ENCODE measurements around the gene NME7. TPM values are rescaled to one million over a fixed set of nuclear protein-coding genes. Genes with fewer than 3 reads are reported as not detected.
"Not testable (repeated sequence)": the region's sequence is repeated elsewhere in the genome, so short reads cannot be mapped to it uniquely, and the experiment has no call there.

NME7 gene, protein sequence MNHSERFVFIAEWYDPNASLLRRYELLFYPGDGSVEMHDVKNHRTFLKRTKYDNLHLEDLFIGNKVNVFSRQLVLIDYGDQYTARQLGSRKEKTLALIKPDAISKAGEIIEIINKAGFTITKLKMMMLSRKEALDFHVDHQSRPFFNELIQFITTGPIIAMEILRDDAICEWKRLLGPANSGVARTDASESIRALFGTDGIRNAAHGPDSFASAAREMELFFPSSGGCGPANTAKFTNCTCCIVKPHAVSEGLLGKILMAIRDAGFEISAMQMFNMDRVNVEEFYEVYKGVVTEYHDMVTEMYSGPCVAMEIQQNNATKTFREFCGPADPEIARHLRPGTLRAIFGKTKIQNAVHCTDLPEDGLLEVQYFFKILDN
- total RNA-seq: 12.9 and 13.9 TPM in 2 replicates
- polyA plus RNA-seq (2012): 20.1 TPM

DNA sequence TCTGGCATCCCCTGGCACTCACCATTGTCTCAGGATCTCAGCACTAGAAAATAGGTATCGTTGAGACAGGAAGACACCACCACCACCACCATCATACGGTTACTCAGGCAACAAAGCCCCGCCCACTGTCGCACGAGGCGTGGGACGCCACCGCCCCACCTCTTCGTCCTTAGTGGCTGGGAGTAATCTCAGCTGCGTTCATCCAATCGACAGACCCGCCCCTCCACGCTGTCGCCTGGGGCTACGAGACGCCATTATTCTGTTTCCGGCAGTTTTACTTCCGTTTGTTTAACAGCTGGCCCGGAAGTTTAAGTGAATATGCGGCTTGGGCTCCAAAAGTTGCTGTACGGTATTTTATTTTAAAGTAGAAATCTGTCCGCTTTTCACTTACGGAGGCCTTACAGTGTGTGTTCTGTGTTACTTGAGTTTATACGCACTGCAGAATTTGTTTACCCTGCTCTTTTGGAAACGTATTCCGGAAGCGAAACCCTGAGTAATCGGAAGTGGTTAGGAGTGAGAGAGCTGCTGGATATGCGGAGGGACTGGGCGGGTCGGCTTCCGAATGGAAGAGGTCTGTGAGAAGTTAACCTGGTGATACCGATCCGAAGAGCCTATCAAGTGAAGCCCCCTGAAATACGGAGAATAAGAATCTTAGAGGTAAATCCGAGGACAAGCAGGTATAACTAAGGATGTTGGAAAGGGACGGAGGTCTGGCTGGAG is at the start of gene NME7, which contains the start of gene BLZF1:
Gene NME7, minus strand, starts transcription at position 112 of the 720 bp plus-strand sequence. Its CDS starts 87 bp downstream, at position 25.
Gene BLZF1, plus strand, starts transcription at position 510 of the 720 bp plus-strand sequence. CDS start 1,328 bp downstream, outside the sequence.
- peak; percentile 98 for DNase-seq (ENCODE audit: low read depth)

DNA sequence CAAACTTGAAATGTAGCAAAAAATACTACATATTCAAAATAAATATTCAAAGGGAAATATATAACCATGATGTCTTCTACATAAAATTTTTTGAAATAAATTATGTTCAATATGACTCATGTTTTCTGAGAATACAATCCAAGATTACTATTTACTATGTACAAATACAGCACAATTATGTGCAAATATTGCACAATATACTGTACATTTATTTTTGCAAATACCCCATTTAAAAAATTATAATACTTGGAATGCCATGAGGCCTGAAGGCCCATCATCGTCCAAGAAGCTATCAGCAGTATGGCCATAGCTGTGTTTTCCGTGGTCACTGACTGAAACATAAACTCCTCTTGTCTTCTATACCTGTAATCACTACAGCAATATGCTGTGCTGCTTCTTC is 47.4 kb upstream of the NME7 start:
- no peak for DNase-seq (ENCODE audit: low read depth)

DNA sequence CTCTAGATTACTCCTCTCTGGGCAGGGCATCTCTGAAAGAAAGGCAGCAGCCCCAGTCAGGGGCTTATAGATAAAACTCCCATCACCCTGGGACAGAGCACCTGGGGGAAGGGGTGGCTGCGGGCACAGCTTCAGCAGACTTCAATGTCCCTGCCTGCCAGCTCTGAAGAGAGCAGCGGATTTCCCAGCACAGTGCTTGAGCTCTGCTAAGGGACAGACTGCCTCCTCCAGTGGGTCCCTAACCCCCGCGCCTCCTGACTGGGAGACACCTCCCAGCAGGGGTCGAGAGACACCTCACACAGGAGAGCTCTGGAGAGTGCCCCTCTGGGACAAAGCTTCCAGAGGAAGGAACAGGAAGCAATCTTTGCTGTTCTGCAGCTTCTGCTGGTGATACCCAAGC is 40.7 kb upstream of the NME7 start:
- not testable (repeated sequence) for DNase-seq (ENCODE audit: low read depth)

DNA sequence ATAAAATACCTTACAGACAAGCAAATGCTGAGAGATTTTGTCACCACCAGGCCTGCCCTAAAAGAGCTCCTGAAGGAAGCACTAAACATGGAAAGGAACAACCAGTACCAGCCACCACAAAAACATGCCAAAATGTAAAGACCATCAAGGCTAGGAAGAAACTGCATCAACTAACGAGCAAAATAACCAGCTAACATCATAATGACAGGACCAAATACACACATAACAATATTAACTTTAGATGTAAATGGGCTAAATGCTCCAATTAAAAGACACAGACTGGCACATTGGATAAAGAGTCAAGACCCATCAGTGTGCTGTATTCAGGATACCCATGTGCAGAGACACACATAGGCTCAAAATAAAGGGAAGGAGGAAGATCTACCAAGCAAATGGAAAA is 35.0 kb upstream of the NME7 start:
- not testable (repeated sequence) for DNase-seq (ENCODE audit: low read depth)

DNA sequence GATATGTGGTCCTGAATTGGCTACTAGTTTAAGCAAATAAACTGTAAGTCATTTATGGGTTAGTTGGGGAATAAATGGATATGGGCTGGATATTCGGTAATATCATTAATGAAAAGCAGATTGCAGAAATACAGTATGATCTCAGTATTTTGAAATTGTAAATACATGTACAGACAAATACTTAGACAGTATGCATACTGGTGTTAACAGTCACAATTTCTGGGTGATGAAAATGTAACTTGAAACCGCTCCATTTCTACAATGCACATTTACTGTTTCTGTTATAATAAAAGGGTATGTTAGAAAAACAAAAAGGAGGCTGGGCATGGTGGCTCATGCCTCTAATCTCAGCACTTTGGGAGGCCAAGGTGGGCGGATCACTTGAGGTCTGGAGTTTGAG is 28.4 kb upstream of the NME7 start:
- DNase-seq (ENCODE audit: low read depth): no peak

DNA sequence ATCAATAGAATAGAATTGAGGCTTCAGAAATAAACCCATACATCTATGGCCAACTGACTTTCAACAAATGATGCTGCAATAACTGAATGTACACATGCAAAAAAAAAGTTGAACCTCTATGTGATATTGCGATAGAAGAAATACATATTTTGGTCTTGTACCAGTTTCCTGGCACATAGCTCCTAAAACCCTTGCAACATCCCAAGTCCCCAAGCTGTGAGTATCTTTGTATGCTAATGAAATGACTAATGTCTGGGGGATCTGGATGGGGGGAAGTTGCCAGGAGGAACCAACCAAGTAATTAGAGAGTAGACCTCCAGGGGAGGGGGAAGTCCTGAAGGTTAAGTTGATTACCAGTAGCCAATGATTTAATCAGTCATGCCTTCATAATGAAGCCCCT is 24.8 kb upstream of the NME7 start:
- DNase-seq (ENCODE audit: low read depth): no peak

DNA sequence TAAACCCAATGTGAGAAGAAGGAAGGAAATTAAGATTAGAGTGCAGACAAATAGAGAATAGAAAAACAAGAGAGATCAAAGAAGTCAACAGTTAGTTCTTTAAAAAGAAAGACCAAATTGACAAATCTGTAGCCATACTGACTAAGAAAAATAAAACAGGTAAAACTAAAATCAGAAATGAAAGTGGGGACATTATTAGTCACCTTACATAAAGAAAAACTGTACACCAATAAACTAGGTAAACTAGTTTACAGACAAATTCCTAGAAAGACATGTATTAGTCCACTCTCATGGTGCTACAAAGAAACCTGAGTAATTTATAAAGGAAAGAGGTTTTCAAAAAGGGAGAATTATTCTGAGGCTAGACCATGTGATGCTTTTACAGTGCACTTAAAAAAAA is 22.7 kb upstream of the NME7 start:
- no peak for DNase-seq (ENCODE audit: low read depth)

DNA sequence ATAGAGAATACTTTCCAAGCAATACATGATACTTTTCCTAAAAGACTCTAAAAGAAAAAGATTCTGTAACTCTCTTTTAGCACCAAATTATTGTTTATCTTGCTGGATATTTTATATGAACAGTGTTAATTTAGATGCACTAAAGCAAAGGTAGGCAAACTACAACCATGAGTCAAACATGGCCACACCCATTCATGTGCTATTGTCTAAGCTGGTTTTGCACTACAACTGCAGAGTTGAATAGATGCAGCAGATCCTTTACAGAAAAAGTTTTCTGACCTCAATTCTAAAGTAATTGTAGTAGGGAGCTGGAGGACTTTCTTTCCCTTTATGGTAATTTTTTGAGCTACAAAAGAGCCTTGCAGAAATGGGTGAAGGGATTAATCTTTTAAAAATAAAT is 19.8 kb upstream of the NME7 start:
- DNase-seq (ENCODE audit: low read depth): no peak

DNA sequence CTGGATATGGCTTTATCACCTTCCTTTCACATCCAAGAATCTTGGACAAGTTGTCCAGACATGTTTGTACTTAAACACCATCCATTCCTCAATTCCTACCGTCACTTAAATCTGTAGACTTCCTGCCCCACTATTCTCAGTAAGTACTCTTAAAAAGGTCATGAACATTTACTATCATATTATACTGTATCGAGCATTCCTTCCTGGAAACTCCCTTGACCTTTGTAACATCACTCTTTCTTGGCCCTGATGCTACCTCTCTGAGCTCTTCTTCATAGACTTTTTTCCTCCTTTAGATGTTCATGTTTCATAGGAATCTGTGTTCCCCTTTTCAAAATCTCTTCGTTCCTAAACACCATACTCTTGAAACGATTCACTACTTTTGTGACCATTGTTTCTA is 15.9 kb upstream of the NME7 start:
- no peak for DNase-seq (ENCODE audit: low read depth)

DNA sequence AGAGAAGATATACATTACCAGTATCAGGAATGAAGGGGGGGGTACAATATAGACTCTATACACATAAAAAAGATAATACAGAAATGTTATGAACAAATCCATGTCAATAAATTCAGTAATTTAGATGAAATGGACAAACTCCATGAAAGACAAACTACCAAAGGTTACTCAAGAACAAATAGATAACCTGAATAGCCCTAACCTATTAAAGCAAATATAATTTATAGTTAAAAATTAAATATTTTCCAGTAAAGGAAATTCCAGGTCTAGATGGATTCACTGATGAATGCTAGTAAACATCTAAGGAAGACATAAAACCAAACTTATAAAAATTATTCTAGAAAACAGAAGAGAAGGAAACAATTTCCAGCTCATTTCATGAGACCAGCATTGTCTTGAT is 13.6 kb upstream of the NME7 start:
- no peak for DNase-seq (ENCODE audit: low read depth)

DNA sequence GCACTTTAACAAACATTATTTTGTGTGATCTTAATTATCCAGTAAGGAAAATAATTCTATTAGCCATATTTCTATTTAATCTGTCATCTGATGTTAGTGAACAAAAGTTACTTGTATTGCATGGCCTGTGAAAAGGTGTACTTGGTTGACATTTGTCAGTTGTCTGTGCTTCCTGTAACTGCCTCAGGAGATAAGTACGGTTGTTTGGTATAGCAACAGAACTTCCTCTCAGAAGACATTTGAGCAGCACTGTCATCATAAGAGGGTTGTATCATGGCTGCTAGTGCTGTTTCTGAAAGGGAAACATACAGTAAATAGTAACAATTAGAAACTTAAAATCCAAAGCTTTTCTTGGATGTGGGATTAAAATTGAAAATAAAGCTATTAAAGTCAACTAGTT is 3.8 kb upstream of the NME7 start:
- DNase-seq (ENCODE audit: low read depth): no peak

DNA sequence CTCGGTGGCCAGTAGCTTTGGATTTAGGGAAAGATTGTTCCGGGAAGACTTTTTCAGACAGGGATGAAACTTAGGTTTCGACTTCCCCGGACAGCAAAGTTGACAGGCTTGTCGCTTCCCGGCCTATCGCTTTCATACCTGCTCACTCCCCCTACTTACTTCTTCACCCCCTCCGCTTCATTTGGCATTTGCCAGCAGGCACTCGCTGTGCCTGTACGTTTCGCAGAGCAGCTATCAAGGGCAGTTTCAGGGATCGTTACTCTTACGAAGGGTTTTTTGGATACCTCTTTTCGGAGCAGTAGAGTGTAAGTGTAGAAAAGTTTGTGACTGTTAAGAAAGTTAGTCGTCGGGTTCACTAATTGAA is 791 bp upstream of the NME7 start:
- DNase-seq (ENCODE audit: low read depth): no peak

DNA sequence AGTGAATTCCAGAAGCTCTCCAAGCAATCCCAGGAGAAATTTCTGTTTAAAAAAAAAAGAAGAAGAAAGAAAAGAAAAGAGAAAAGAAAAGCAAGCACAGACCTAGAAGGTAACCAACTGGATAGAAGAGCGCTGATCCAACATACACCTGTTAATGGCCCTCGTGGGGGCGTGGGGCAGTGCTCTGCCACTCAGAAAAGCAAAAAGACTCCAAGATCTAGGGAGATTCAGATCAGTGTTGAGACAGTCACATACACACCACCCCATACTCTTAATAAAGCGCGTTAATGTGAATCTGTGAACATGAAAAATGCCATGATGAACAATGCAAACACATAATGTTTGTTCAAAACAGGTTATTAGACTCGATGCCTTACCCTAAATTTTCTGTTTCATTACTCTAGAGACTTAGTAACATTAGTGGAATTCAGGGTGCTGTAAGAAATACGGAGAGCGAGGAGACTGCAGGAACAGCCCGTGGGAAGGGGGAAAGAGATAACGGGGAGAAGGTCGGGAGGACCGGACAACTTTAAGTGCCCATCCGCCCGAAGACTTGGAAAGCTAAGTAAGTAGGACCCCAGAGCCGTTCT is 406 bp downstream of the NME7 start:
- no peak for DNase-seq (ENCODE audit: low read depth)

DNA sequence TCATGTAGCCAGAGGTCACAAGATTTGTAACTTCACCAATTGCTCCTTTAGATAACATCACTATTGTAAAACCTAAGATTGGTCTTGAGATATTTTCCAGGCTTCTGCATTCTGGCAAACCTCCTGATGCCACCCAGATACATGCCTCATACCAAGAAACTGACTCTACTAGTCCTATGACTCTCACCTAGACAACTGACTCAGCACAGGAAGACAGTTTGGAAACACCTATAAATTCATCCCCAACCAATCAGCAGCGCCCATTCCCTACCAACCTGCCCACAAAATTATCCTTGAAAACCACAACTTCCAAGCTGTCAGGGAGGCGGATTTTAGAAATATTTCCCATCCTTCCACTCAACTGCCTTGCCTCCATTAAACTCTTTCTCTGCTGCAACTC is 2.6 kb downstream of the NME7 start:
- DNase-seq (ENCODE audit: low read depth): no peak

DNA sequence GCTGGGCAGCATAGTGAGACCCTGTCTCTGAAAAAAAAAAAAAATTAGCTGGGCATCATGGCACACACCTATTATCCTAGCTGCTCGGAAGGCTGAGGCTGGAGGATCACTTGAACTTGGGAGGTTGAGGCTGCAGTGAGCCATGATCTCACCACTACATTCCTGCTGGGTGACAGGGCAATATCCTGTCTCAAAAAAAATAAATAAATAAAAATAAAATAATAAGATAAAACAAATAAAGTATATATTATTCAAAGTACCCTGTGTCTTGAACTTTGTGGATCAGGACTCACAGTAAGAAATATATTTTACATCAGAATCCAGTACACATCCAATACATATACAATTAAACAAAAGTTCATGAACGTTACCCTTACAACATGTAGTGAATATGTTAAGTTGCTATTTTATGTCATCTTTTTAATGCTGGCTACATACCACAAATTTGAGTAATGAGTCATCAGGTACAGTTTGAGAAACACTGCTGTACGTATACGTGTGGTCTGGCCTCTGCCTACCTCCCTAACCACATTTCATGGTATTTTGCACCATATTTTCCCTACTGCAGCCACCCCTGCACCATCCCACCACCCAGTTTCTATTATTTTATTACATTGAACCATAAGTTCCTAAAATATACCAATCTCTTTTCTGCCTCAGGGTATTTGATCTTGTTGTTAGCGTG is 4.4 kb downstream of the NME7 start:
- DNase-seq (ENCODE audit: low read depth): no peak

DNA sequence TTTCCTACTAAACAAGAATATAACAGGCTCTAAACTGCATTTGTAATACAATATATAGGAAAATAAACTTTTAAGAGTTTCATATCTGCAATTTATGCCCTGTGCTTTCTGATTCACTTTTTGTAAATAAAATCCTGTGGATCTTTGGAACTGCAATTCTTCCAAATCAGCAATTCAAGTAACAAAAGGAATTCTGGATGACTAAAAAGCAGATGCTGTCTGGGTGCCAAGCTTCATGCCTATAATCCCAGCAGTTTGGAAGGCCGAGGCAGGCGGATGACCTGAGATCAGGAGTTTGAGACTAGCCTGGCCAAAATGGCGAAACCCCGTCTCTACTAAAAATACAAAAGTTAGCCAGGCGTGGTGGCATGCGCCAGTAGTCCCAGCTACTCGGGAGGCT is 6.3 kb downstream of the NME7 start:
- DNase-seq (ENCODE audit: low read depth): peak; percentile 5

DNA sequence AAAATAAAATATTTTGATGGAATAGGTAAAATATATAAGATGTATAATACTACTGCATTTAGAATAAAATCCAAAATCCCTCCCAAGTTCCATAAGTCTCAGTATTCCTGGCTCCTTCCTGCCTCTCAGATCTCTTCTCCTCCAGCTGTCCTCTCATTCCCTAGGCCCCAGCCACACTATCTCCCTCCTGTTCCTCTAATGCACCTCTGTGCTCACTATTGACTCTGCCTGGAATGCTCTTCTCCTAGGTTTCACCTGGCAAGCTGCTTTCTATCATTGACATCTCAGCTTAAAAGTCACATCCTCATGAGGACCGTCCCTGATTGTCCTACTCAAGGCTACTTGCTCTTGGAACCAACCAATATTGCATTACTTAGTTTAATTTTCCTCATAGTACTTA is 7.2 kb downstream of the NME7 start:
- no peak for DNase-seq (ENCODE audit: low read depth)

DNA sequence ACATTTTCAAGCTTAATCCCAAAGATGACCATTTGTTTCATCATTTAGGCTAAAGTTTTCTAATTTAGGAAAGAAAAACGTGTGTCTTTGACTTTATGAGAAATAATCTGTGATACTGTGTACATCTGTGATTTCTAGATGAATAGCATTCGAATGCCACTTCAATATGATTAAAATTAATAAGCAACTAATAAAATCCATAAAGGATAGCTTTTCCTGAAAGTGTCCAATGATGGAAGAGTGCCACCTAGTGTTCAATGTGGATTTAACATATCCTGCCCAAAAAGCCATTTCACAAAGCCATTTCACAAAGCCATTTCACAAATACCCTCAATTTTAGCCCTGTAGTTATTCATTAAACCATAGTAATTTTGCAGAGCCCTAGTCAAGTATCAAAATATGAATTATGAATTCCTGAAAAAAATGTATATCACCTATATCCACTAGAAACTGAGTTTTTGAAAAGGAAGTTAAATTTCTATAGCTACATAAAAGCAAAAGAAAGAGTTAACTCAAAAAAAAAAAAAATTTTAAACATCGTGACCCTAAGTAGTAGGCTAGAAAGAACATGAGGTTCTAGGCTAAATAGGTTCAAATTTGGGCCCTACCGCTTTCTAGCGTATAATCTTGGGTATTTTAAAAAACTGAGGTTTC is 19.1 kb downstream of the NME7 start:
- peak; percentile 70 for DNase-seq (ENCODE audit: low read depth)

DNA sequence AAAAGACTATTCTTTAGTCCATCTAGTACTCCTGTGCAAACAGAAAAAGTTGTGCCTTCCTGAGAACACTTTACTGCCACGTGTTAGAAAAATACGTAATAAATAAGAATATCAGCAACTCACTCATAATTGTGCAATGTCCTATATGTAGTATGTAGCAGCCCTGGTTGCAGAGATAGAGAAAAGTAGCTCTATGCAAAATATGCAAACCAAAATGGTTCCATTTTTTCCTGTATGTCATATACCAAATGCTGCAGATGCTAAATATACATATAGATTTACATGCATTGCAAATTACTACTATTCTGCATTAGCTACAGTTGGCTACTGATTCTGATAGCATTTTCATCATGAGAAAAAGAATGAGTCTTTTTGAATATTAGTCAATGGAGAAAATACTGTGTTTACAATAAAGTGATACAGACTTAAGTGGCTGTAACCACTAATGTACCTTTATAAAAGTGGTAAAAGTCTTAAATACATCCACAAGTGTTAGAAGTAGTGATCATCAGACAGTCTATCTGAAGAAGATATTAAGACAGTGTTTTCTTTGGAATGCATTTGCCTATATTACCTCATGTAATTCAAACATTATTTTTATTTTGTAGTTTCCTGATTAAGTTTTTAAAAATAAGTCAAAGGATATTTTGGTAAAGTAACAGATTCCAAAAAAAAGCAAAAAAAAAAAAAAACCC is 19.8 kb downstream of the NME7 start:
- no peak for DNase-seq (ENCODE audit: low read depth)

DNA sequence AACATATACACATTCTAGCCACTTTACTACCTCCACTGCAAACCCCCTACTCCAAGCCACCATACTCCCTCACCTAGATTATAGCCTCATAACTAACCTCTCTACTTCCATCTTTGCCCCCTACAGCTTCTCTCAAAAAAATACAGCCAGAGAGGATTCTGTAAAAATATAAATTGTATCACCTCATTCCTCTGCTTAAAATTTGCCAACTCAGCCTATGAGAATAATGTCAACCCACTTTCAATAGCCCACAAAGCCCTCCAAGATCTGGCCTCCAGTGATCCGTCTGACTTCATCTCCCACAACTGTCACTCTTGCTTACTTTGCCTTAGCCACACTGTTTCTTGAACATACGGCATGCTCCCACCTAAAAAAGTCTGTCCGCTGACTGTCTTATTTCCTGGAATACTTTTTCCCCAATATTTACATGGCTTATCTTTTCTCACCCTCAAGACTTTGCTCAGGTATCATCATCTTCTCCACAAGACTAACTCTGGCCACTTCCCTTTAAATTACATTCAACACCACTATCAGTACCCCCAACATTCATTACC is 21.5 kb downstream of the NME7 start:
- no peak for DNase-seq (ENCODE audit: low read depth)
